ENCODE results near the gene NOP9. TPM values are rescaled to one million over a fixed set of nuclear protein-coding genes. Genes with fewer than 3 reads are reported as not detected.
A peak's percentile ranks its signal among the peaks of the same experiment; 100 is the strongest.

Gene NOP9
- total RNA-seq, 2 experiments from 2014 or later, result 25.9 to 27.5 TPM

DNA sequence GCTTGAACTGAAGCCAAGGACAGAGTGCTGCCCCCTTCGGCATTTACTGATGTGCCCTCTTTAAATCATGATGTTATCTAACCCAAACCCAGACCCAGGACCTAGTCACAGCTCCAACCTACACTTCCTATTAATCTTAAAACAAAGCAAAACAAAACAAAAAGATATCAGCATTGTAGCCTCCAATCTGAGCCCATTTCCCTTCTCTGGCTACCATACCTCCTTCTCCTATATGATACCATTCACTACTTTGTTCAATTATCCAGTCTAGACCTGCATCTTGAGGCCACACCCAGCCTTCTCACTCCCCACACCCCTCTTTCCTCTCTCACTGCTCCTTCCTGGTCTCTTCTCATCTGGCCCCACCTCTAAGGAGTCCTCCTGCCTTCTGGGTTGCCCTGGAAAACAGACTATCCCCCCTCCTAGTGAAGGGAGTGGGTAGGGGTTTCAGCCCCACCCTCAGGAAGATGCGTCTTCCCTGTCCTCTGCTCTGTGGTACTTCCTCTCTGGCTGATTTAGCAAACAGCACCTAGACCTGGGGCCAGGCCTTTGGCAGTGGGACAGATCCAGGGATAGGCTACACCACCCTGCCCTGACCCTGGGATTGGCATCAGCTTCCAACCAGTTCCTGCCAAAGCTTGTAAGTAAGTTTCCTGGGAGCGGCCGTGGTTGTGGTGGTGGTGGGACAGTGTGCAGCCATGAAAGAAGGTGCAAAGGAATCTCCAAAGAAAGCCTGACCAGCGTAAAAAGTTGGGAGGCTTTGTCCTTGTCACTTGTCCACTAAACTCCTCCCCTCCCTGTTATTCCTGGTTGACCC is 14.9 kb downstream of the NOP9 start:
- TF ChIP-seq, protein P1, sequence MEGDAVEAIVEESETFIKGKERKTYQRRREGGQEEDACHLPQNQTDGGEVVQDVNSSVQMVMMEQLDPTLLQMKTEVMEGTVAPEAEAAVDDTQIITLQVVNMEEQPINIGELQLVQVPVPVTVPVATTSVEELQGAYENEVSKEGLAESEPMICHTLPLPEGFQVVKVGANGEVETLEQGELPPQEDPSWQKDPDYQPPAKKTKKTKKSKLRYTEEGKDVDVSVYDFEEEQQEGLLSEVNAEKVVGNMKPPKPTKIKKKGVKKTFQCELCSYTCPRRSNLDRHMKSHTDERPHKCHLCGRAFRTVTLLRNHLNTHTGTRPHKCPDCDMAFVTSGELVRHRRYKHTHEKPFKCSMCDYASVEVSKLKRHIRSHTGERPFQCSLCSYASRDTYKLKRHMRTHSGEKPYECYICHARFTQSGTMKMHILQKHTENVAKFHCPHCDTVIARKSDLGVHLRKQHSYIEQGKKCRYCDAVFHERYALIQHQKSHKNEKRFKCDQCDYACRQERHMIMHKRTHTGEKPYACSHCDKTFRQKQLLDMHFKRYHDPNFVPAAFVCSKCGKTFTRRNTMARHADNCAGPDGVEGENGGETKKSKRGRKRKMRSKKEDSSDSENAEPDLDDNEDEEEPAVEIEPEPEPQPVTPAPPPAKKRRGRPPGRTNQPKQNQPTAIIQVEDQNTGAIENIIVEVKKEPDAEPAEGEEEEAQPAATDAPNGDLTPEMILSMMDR (IDR thresholded peaks at IDR 0.05), result no peak
- Histone ChIP-seq H3K36me3 (ENCODE audit: insufficient read depth, low read length) (peaks cover 7% of the 10 kb centered on the region), H3K4me1 (ENCODE audit: insufficient read depth, low read length) (peaks cover 66% of the 10 kb centered on the region), H3K27ac (ENCODE audit: low read depth in 1 of 2, low read length in 2 of 2) (peak overlapping the region in 1 of 2 donors; percentile 32), H3K27me3 (ENCODE audit: control insufficient read depth in 1 of 2, insufficient read depth in 2 of 2, low read length in 2 of 2) (no peaks in the 10 kb centered on the region), H3K9me3 (ENCODE audit: control insufficient read depth in 1 of 2, insufficient read depth in 1 of 2, low read length in 2 of 2) (no peaks in the 10 kb centered on the region), H3K4me3 (ENCODE audit: low read length) (no peak overlapping the region)
- ATAC-seq (ENCODE audit: poor library complexity) (no peak), DNase-seq (no peak)
- Mint-ChIP-seq H3K9me3 (no peaks in the 10 kb centered on the region), H3K27ac (peak overlapping the region; percentile 76), H3K36me3 (ENCODE audit: low read depth) (peaks cover 5% of the 10 kb centered on the region), H3K4me1 (ENCODE audit: low read depth) (peaks cover 62% of the 10 kb centered on the region), H3K27me3 (no peaks in the 10 kb centered on the region), H3K4me3 (peak overlapping the region; percentile 65)
- CTCF ChIA-PET, result interaction anchor here (1.3 to 1.7 kb wide), 2 partner anchors 19 to 117 kb away, joined by 3 to 10 read pairs; no protein-coding TSS in a partner anchor
- intact Hi-C loops (cut with DNase I, micrococcal nuclease), result loop anchor here in 1 of 2 experiments (5.0 kb wide), 1 partner anchor 42 kb away; the partner anchor contains the start of gene RABGGTA
- POLR2A ChIA-PET, result interaction anchor here (1.1 to 4.2 kb wide), 6 partner anchors 15 to 116 kb away, joined by 3 to 30 read pairs (median 6); partner anchors contain the start of genes CBLN3, DHRS1, KHNYN and MDP1

DNA sequence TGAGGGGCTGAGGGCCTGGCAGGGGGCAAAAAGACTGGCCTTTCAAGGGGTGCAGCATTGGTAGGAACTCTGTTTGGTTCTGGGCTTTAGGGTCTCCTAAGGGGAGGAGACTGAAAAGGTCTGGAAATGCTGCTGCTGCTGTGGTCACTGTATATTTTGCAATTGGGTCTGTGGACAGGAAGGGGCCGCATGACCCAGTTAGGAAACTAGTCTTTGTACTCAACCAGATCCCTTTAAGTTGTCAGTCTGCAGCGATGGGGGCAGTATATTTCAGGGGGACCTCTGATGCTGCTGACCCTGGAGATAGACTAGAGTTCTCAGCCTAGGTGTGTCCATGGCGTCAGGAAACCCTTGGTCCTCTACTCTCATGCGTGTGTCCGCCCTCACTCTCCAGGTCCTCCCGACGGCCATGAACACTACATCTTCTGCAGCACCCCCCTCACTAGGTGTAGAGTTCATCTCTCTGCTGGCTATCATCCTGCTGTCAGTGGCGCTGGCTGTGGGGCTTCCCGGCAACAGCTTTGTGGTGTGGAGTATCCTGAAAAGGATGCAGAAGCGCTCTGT is 15.7 kb downstream of the NOP9 start:
- ChIA-PET POLR2A (no interaction called here), CTCF (no interaction called here)
- no peak for ATAC-seq (ENCODE audit: poor library complexity)
- Mint-ChIP-seq H3K36me3 (ENCODE audit: low read depth) (peaks cover 2% of the 10 kb centered on the region), H3K27me3 (peaks cover 5% of the 10 kb centered on the region), H3K27ac (peak overlapping the region; percentile 76), H3K9me3 (no peaks in the 10 kb centered on the region), H3K4me3 (peak overlapping the region; percentile 38), H3K4me1 (ENCODE audit: low read depth) (peaks cover 55% of the 10 kb centered on the region)
- Histone ChIP-seq H3K4me3 (ENCODE audit: low read length) (no peak overlapping the region), H3K36me3 (ENCODE audit: insufficient read depth, low read length) (peaks cover 7% of the 10 kb centered on the region), H3K9me3 (ENCODE audit: control insufficient read depth in 1 of 2, insufficient read depth in 1 of 2, low read length in 2 of 2) (no peaks in the 10 kb centered on the region), H3K27me3 (ENCODE audit: control insufficient read depth in 1 of 2, insufficient read depth in 2 of 2, low read length in 2 of 2) (no peaks in the 10 kb centered on the region), H3K4me1 (ENCODE audit: insufficient read depth, low read length) (peaks cover 58% of the 10 kb centered on the region), H3K27ac (ENCODE audit: low read depth in 1 of 2, low read length in 2 of 2) (peak overlapping the region in 1 of 2 donors; percentile 5)
- intact Hi-C loops (cut with DNase I, micrococcal nuclease), result no loop called here
- no peak for DNase-seq
- TF ChIP-seq, protein P1 (IDR thresholded peaks at IDR 0.05), result no peak

DNA sequence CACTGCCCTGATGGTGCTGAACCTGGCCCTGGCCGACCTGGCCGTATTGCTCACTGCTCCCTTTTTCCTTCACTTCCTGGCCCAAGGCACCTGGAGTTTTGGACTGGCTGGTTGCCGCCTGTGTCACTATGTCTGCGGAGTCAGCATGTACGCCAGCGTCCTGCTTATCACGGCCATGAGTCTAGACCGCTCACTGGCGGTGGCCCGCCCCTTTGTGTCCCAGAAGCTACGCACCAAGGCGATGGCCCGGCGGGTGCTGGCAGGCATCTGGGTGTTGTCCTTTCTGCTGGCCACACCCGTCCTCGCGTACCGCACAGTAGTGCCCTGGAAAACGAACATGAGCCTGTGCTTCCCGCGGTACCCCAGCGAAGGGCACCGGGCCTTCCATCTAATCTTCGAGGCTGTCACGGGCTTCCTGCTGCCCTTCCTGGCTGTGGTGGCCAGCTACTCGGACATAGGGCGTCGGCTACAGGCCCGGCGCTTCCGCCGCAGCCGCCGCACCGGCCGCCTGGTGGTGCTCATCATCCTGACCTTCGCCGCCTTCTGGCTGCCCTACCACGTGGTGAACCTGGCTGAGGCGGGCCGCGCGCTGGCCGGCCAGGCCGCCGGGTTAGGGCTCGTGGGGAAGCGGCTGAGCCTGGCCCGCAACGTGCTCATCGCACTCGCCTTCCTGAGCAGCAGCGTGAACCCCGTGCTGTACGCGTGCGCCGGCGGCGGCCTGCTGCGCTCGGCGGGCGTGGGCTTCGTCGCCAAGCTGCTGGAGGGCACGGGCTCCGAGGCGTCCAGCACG is 16.4 kb downstream of the NOP9 start:
- H3K36me3 ChIP-seq (ENCODE audit: insufficient read depth, low read length), result peaks cover 7% of the 10 kb centered on the region
- intact Hi-C loops (cut with DNase I, micrococcal nuclease), result no loop called here
- peaks cover 55% of the 10 kb centered on the region for H3K4me1 ChIP-seq (ENCODE audit: insufficient read depth, low read length)
- DNase-seq (no peak), ATAC-seq (ENCODE audit: poor library complexity) (no peak)
- CTCF ChIA-PET, result no interaction called here
- POLR2A ChIA-PET, result no interaction called here
- no peaks in the 10 kb centered on the region for H3K36me3 Mint-ChIP-seq (ENCODE audit: low read depth)
- no peak overlapping the region for H3K27ac ChIP-seq (ENCODE audit: low read depth in 1 of 2, low read length in 2 of 2)
- peaks cover 6% of the 10 kb centered on the region for H3K27me3 Mint-ChIP-seq
- no peaks in the 10 kb centered on the region for H3K27me3 ChIP-seq (ENCODE audit: control insufficient read depth in 1 of 2, insufficient read depth in 2 of 2, low read length in 2 of 2)
- H3K4me3 Mint-ChIP-seq, result peak overlapping the region; percentile 38
- peaks cover 52% of the 10 kb centered on the region for H3K4me1 Mint-ChIP-seq (ENCODE audit: low read depth)
- TF ChIP-seq, protein P1 (IDR thresholded peaks at IDR 0.05), result no peak
- peak overlapping the region; percentile 76 for H3K27ac Mint-ChIP-seq
- no peaks in the 10 kb centered on the region for H3K9me3 Mint-ChIP-seq
- no peak overlapping the region for H3K4me3 ChIP-seq (ENCODE audit: low read length)
- no peaks in the 10 kb centered on the region for H3K9me3 ChIP-seq (ENCODE audit: control insufficient read depth in 1 of 2, insufficient read depth in 1 of 2, low read length in 2 of 2)
